GM23338 (cell line): Measurements from ENCODE around the gene DLG2. TPM values are rescaled to one million over a fixed set of nuclear protein-coding genes. Genes with fewer than 3 reads are reported as not detected.

Experiments used
- ATAC-seq: fragments of 200-7000 bp; cut with Tn5 transposase; 3 replicates; pipeline ENCODE4 v1.9.1; 2020
- DNase-seq: peaks from one replicate; pipeline ENCODE4 v3.0.0-alpha.2; 2015; ENCODE audit warnings: low spot score
- H2AFZ ChIP-seq: fragments of 200-600 bp; sonication (generic); 2 replicates; pipeline ENCODE4 v1.8.0; 2016; ENCODE audit warnings: antibody characterized with exemption, mild to moderate bottlenecking, moderate library complexity
- H3F3A ChIP-seq: fragments of 200-600 bp; sonication (generic); replicated peaks from 2 replicates; pipeline ENCODE4 v1.8.0; 2017; ENCODE audit warnings: antibody characterized with exemption, mixed run types, low read depth
- H3K27ac ChIP-seq: fragments of 200-600 bp; sonication (generic); 2 replicates; pipeline ENCODE4 v1.6.1; 2016; ENCODE audit warnings: low read depth
- H3K27me3 ChIP-seq: fragments of 200-600 bp; sonication (generic); 2 replicates; pipeline ENCODE4 v1.8.0; 2016; ENCODE audit warnings: mild to moderate bottlenecking, mixed run types, moderate library complexity; ENCODE audit not compliant: insufficient read depth
- H3K36me3 ChIP-seq: fragments of 200-600 bp; sonication (generic); 2 replicates; pipeline ENCODE4 v1.8.0; 2016; ENCODE audit warnings: mild to moderate bottlenecking; ENCODE audit not compliant: insufficient read depth
- H3K4me1 ChIP-seq: fragments of 200-600 bp; sonication (generic); 2 replicates; pipeline ENCODE4 v1.8.0; 2016; ENCODE audit warnings: mild to moderate bottlenecking, moderate library complexity; ENCODE audit not compliant: insufficient read depth
- H3K4me2 ChIP-seq: fragments of 200-600 bp; sonication (generic); 2 replicates; pipeline ENCODE4 v1.7.1; 2017; ENCODE audit warnings: mixed run types
- H3K4me3 ChIP-seq: fragments of 200-600 bp; sonication (generic); 2 replicates; pipeline ENCODE4 v1.6.1; 2016; ENCODE audit warnings: mixed run types
- H3K79me2 ChIP-seq: fragments of 200-600 bp; sonication (generic); replicated peaks from 2 replicates; pipeline ENCODE4 v1.8.0; 2017; ENCODE audit warnings: mild to moderate bottlenecking; ENCODE audit not compliant: insufficient read depth
- H3K9me2 ChIP-seq: fragments of 200-600 bp; sonication (generic); 2 replicates; pipeline ENCODE4 v1.8.0; 2017; ENCODE audit not compliant: insufficient read depth
- H4K20me1 ChIP-seq: fragments of 200-600 bp; sonication (generic); replicated peaks from 2 replicates; pipeline ENCODE4 v1.8.0; 2017; ENCODE audit warnings: mild to moderate bottlenecking; ENCODE audit not compliant: insufficient read depth
- H3K27ac Mint-ChIP-seq: 2 replicates; pipeline ENCODE4 v1.8.0; 2020; ENCODE audit warnings: inconsistent platforms, mild to moderate bottlenecking, moderate library complexity, mixed read lengths
- H3K27me3 Mint-ChIP-seq: 3 replicates; pipeline ENCODE4 v1.8.0; 2022; ENCODE audit warnings: low read depth, mild to moderate bottlenecking, moderate library complexity, mixed read lengths, inconsistent platforms; ENCODE audit not compliant: insufficient read depth, poor library complexity
- H3K36me3 Mint-ChIP-seq: 3 replicates; pipeline ENCODE4 v1.8.0; 2021; ENCODE audit warnings: low read depth, mild to moderate bottlenecking, inconsistent platforms, moderate library complexity, mixed read lengths
- H3K4me1 Mint-ChIP-seq: 3 replicates; pipeline ENCODE4 v1.8.0; 2020; ENCODE audit warnings: mild to moderate bottlenecking, inconsistent platforms, mixed read lengths
- H3K4me3 Mint-ChIP-seq: 3 replicates; pipeline ENCODE4 v1.8.0; 2021; ENCODE audit warnings: moderate library complexity, mild to moderate bottlenecking, inconsistent platforms, mixed read lengths
- H3K9me3 Mint-ChIP-seq: 3 replicates; pipeline ENCODE4 v1.8.0; 2020; ENCODE audit warnings: moderate library complexity, mild to moderate bottlenecking, inconsistent platforms, mixed read lengths
- EZH2 ChIP-seq: fragments of 200-600 bp; sonication (generic); IDR thresholded peaks from one replicate; pipeline ENCODE4 v1.8.0; 2017; ENCODE audit warnings: antibody characterized with exemption, mild to moderate bottlenecking, low read depth; ENCODE audit not compliant: unreplicated experiment
- EZH2phosphoT487 ChIP-seq: fragments of 200-600 bp; sonication (generic); IDR thresholded peaks from one replicate; pipeline ENCODE4 v1.8.1; 2018; ENCODE audit warnings: antibody characterized with exemption; ENCODE audit not compliant: unreplicated experiment
- JUNB ChIP-seq: IDR thresholded peaks from one replicate; pipeline ENCODE4 v1.6.1; 2016; ENCODE audit warnings: antibody characterized with exemption; ENCODE audit not compliant: unreplicated experiment
- STAT1 ChIP-seq: IDR thresholded peaks from one replicate; pipeline ENCODE4 v1.6.1; 2016; ENCODE audit warnings: antibody characterized with exemption; ENCODE audit not compliant: unreplicated experiment
- ZNF114 ChIP-seq: fragments of 250-450 bp; sonication (Bioruptor Pico); IDR thresholded peaks from 2 replicates; pipeline ENCODE4 v1.5.0; 2020; ENCODE audit warnings: mild to moderate bottlenecking, moderate library complexity
- ZNF331 ChIP-seq: fragments of 250-450 bp; sonication (Bioruptor Pico); IDR thresholded peaks from 2 replicates; pipeline ENCODE4 v1.5.0; 2020; ENCODE audit warnings: low read depth, mild to moderate bottlenecking, moderate library complexity
- polyA plus RNA-seq: library from polyadenylated mRNA; unstranded; fragments of >200 nt; fragmentation: Nextera tagmentation; extraction: Ambion mirVana; gene quantifications from 2 replicates; pipeline ENCODE4 v1.2.1, GENCODE V29; 2016
- total RNA-seq: library from RNA; depleted of rRNA; stranded (reverse); fragments of >200 nt; shearing (Covaris generic); gene quantifications from 2 replicates; pipeline ENCODE4 v1.2.3, GENCODE V29; 2014
- TF ChIP-seq, protein P1 (sequence below): fragments of 250-450 bp; sonication (Bioruptor Pico); IDR thresholded peaks from 2 replicates; pipeline ENCODE4 v1.5.0; 2020; ENCODE audit warnings: mild to moderate bottlenecking, moderate library complexity
- TF ChIP-seq, protein P2 (sequence below), 2 experiments: fragments of 200-600 bp in 1 of 2; sonication (generic) in 1 of 2; conservative IDR thresholded peaks; 2 replicates each; pipeline versions ENCODE4 v1.5.1 to v1.6.1; 2016 to 2017; ENCODE audit warnings: antibody characterized with exemption in 2 of 2, low read depth in 2 of 2, mild to moderate bottlenecking in 2 of 2, moderate library complexity in 1 of 2

DLG2 gene
- total and polyA plus RNA-seq, 2 experiments from 2014 or later = 19.8 to 21.5 TPM

DNA sequence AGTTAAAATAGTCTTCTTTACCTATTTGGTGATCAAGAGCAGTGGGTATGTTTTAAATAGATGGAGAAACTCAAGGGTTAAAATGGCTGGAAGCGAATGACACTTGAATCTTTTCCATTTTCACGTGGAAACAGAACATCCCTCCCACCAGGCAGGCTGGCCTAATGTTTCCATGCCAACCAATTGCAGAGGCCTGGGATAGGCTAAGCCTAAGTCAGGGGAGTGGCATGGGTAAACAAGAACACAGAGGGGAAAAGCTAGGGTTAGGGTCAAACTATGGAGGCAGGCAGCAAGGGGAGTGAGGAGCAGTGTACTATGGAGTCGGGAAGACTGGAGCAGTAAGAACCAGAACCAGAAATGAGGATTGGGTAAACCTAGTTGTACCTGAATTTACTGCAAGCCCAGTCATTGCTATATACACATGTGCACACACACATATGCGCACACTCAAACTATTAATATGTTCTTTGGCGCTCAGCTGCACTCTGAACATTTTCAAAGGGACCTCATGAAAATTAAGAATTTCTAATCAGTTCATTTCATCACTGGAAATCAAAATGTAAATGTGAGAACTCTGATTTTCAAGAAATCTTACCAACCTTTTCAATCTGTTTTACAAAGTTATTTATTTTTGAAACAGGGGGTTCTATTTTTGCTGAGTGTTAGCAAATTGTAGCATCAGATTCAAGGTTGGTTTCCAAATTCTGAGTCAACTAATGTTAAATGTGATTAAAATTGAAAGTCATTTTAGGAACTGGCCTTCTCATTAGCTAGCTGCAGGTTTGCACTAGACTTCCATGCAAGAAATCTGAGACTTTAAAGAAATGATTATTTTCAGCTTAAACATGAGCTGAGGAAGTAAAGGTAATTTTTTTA is 2014.0 kb downstream of the DLG2 start (continued):
- TF ChIP-seq, protein P1, sequence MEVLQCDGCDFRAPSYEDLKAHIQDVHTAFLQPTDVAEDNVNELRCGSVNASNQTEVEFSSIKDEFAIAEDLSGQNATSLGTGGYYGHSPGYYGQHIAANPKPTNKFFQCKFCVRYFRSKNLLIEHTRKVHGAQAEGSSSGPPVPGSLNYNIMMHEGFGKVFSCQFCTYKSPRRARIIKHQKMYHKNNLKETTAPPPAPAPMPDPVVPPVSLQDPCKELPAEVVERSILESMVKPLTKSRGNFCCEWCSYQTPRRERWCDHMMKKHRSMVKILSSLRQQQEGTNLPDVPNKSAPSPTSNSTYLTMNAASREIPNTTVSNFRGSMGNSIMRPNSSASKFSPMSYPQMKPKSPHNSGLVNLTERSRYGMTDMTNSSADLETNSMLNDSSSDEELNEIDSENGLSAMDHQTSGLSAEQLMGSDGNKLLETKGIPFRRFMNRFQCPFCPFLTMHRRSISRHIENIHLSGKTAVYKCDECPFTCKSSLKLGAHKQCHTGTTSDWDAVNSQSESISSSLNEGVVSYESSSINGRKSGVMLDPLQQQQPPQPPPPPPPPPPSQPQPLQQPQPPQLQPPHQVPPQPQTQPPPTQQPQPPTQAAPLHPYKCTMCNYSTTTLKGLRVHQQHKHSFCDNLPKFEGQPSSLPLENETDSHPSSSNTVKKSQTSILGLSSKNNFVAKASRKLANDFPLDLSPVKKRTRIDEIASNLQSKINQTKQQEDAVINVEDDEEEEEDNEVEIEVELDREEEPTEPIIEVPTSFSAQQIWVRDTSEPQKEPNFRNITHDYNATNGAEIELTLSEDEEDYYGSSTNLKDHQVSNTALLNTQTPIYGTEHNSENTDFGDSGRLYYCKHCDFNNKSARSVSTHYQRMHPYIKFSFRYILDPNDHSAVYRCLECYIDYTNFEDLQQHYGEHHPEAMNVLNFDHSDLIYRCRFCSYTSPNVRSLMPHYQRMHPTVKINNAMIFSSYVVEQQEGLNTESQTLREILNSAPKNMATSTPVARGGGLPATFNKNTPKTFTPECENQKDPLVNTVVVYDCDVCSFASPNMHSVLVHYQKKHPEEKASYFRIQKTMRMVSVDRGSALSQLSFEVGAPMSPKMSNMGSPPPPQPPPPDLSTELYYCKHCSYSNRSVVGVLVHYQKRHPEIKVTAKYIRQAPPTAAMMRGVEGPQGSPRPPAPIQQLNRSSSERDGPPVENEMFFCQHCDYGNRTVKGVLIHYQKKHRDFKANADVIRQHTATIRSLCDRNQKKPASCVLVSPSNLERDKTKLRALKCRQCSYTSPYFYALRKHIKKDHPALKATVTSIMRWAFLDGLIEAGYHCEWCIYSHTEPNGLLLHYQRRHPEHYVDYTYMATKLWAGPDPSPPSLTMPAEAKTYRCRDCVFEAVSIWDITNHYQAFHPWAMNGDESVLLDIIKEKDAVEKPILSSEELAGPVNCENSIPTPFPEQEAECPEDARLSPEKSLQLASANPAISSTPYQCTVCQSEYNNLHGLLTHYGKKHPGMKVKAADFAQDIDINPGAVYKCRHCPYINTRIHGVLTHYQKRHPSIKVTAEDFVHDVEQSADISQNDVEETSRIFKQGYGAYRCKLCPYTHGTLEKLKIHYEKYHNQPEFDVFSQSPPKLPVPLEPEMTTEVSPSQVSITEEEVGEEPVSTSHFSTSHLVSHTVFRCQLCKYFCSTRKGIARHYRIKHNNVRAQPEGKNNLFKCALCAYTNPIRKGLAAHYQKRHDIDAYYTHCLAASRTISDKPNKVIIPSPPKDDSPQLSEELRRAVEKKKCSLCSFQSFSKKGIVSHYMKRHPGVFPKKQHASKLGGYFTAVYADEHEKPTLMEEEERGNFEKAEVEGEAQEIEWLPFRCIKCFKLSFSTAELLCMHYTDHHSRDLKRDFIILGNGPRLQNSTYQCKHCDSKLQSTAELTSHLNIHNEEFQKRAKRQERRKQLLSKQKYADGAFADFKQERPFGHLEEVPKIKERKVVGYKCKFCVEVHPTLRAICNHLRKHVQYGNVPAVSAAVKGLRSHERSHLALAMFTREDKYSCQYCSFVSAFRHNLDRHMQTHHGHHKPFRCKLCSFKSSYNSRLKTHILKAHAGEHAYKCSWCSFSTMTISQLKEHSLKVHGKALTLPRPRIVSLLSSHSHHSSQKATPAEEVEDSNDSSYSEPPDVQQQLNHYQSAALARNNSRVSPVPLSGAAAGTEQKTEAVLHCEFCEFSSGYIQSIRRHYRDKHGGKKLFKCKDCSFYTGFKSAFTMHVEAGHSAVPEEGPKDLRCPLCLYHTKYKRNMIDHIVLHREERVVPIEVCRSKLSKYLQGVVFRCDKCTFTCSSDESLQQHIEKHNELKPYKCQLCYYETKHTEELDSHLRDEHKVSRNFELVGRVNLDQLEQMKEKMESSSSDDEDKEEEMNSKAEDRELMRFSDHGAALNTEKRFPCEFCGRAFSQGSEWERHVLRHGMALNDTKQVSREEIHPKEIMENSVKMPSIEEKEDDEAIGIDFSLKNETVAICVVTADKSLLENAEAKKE (CRISPR knock-in tag) = no peak
- TF ChIP-seq JUNB (no peak), EZH2 (no peak), EZH2phosphoT487 (no peak), STAT1 (no peak)

DNA sequence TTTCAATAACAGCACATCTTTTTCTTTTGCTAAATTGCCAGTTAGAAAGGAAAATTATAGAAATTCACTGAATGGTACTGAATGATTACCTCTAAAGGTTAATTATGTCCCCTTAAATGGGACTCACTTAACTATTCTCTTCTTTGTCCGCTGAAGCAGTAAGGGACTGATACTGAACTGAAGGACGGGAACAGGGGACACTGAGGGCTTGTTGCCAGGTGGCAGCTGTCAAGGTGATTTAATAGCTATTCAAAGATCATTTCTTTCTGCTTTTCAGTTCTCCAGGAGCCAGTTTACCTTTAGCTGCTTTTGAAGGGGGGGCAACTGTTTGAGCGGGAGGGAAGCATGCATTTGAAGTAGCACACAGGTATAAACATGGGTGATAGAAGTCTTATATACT is 2015.5 kb downstream of the DLG2 start:
- H3K36me3 ChIP-seq = no peaks in the 10 kb centered on the region
- Mint-ChIP-seq H3K4me1 (peaks cover 23% of the 10 kb centered on the region), H3K27me3 (no peaks in the 10 kb centered on the region), H3K36me3 (no peaks in the 10 kb centered on the region), H3K27ac (no peak overlapping the region), H3K9me3 (no peaks in the 10 kb centered on the region), H3K4me3 (no peak overlapping the region)
- no peak overlapping the region for H2AFZ ChIP-seq
- H3K27ac ChIP-seq = no peak overlapping the region
- no peaks in the 10 kb centered on the region for H3F3A ChIP-seq
- no peaks in the 10 kb centered on the region; the same call in 1 of the 2 replicates for H3K4me1 ChIP-seq
- H3K4me3 ChIP-seq = no peak overlapping the region
- no peaks in the 10 kb centered on the region for H3K79me2 ChIP-seq
- ATAC-seq (no peak), DNase-seq (no peak)
- no peaks in the 10 kb centered on the region for H3K9me2 ChIP-seq
- H3K4me2 ChIP-seq = no peak overlapping the region
- H4K20me1 ChIP-seq = no peaks in the 10 kb centered on the region
- TF ChIP-seq, protein P2, sequence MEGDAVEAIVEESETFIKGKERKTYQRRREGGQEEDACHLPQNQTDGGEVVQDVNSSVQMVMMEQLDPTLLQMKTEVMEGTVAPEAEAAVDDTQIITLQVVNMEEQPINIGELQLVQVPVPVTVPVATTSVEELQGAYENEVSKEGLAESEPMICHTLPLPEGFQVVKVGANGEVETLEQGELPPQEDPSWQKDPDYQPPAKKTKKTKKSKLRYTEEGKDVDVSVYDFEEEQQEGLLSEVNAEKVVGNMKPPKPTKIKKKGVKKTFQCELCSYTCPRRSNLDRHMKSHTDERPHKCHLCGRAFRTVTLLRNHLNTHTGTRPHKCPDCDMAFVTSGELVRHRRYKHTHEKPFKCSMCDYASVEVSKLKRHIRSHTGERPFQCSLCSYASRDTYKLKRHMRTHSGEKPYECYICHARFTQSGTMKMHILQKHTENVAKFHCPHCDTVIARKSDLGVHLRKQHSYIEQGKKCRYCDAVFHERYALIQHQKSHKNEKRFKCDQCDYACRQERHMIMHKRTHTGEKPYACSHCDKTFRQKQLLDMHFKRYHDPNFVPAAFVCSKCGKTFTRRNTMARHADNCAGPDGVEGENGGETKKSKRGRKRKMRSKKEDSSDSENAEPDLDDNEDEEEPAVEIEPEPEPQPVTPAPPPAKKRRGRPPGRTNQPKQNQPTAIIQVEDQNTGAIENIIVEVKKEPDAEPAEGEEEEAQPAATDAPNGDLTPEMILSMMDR (conservative IDR thresholded peaks at IDR 0.05; ENCODE audit: low read depth in 2 of 2) = no peak
- TF ChIP-seq ZNF331 (CRISPR knock-in tag) (no peak), ZNF114 (CRISPR knock-in tag) (no peak)
- no peaks in the 10 kb centered on the region for H3K27me3 ChIP-seq
